ENCODE results near the gene ADGRG6. TPM values are rescaled to one million over a fixed set of nuclear protein-coding genes. Genes with fewer than 3 reads are reported as not detected.

The ADGRG6 gene
- total and polyA plus RNA-seq, 2 donors (not counting 1 experiment from before 2014, with no cell fraction given): 49.9 to 67.2 TPM

GRCh38 chr6:142470421-142470820 lies 168.6 kb downstream of the ADGRG6 start:
- Histone ChIP-seq H3K4me1 (ENCODE audit: control insufficient read depth, extremely low read depth, insufficient read depth, low read length) (no peaks in the 10 kb centered on the region), H3K9me3 (ENCODE audit: control insufficient read depth, insufficient read depth, low read depth, low read length) (no peaks in the 10 kb centered on the region), H3K4me2 (ENCODE audit: extremely low read depth, insufficient read depth, low read length) (no peak overlapping the region), H3K4me3 (replicated peaks in 1 of 4; ENCODE audit: control extremely low read depth in 1 of 4, insufficient read depth in 1 of 4, low read depth in 3 of 4, low read length in 4 of 4) (no peak overlapping the region), H3K36me3 (ENCODE audit: control insufficient read depth, insufficient read depth, low read length) (no peaks in the 10 kb centered on the region), H3K27ac (ENCODE audit: insufficient read depth, low read length) (no peak overlapping the region), H3K9ac (ENCODE audit: insufficient read depth, low read length) (no peak overlapping the region), H3K27me3 (ENCODE audit: control insufficient read depth, insufficient read depth, low read length) (no peaks in the 10 kb centered on the region), H2AFZ (ENCODE audit: low read length) (no peak overlapping the region), H4K20me1 (ENCODE audit: control insufficient read depth, extremely low read depth, insufficient read depth, low read length) (no peaks in the 10 kb centered on the region), H3K79me2 (ENCODE audit: control insufficient read depth, insufficient read depth, low read length) (no peaks in the 10 kb centered on the region)
- TF ChIP-seq EZH2 (IDR thresholded peaks at IDR 0.05; ENCODE audit: low read length, missing control alignments) (no peak), CTCF (conservative IDR thresholded peaks at IDR 0.05 in 1 of 2, IDR thresholded peaks at IDR 0.05 in 1 of 2; ENCODE audit: low read depth in 1 of 2, low read length in 2 of 2) (no peak)
- no peak for DNase-seq (ENCODE audit: low read depth in 2 of 2)

- Histone ChIP-seq H3K9me3 (ENCODE audit: control insufficient read depth, insufficient read depth, low read depth, low read length) (no peaks in the 10 kb centered on the region), H4K20me1 (ENCODE audit: control insufficient read depth, extremely low read depth, insufficient read depth, low read length) (no peaks in the 10 kb centered on the region), H3K9ac (ENCODE audit: insufficient read depth, low read length) (no peak overlapping the region), H3K27me3 (ENCODE audit: control insufficient read depth, insufficient read depth, low read length) (no peaks in the 10 kb centered on the region), H3K36me3 (ENCODE audit: control insufficient read depth, insufficient read depth, low read length) (no peaks in the 10 kb centered on the region), H2AFZ (ENCODE audit: low read length) (peak overlapping the region; percentile 37), H3K4me2 (ENCODE audit: extremely low read depth, insufficient read depth, low read length) (peak overlapping the region; percentile 56), H3K4me3 (replicated peaks in 1 of 4; ENCODE audit: control extremely low read depth in 1 of 4, insufficient read depth in 1 of 4, low read depth in 3 of 4, low read length in 4 of 4) (no peak overlapping the region), H3K27ac (ENCODE audit: insufficient read depth, low read length) (no peak overlapping the region), H3K79me2 (ENCODE audit: control insufficient read depth, insufficient read depth, low read length) (no peaks in the 10 kb centered on the region), H3K4me1 (ENCODE audit: control insufficient read depth, extremely low read depth, insufficient read depth, low read length) (no peaks in the 10 kb centered on the region)
- TF ChIP-seq EZH2 (IDR thresholded peaks at IDR 0.05; ENCODE audit: low read length, missing control alignments) (no peak), CTCF (conservative IDR thresholded peaks at IDR 0.05 in 1 of 2, IDR thresholded peaks at IDR 0.05 in 1 of 2; ENCODE audit: low read depth in 1 of 2, low read length in 2 of 2) (peak; percentile 37 to 58)
- peak; percentile 49 to 80 for DNase-seq (ENCODE audit: low read depth in 2 of 2)
Measured at GRCh38 chr6:142474531-142475289, 172.9 kb downstream of the ADGRG6 start.

GRCh38 chr6:142476452-142476851 lies 174.6 kb downstream of the ADGRG6 start:
- Histone ChIP-seq H3K4me2 (ENCODE audit: extremely low read depth, insufficient read depth, low read length) (no peak overlapping the region), H2AFZ (ENCODE audit: low read length) (peak overlapping the region; percentile 20), H3K9me3 (ENCODE audit: control insufficient read depth, insufficient read depth, low read depth, low read length) (no peaks in the 10 kb centered on the region), H3K27ac (ENCODE audit: insufficient read depth, low read length) (no peak overlapping the region), H4K20me1 (ENCODE audit: control insufficient read depth, extremely low read depth, insufficient read depth, low read length) (no peaks in the 10 kb centered on the region), H3K4me1 (ENCODE audit: control insufficient read depth, extremely low read depth, insufficient read depth, low read length) (no peaks in the 10 kb centered on the region), H3K4me3 (replicated peaks in 1 of 4; ENCODE audit: control extremely low read depth in 1 of 4, insufficient read depth in 1 of 4, low read depth in 3 of 4, low read length in 4 of 4) (no peak overlapping the region), H3K36me3 (ENCODE audit: control insufficient read depth, insufficient read depth, low read length) (no peaks in the 10 kb centered on the region), H3K79me2 (ENCODE audit: control insufficient read depth, insufficient read depth, low read length) (no peaks in the 10 kb centered on the region), H3K9ac (ENCODE audit: insufficient read depth, low read length) (no peak overlapping the region), H3K27me3 (ENCODE audit: control insufficient read depth, insufficient read depth, low read length) (no peaks in the 10 kb centered on the region)
- DNase-seq (ENCODE audit: low read depth in 2 of 2): no peak
- TF ChIP-seq EZH2 (IDR thresholded peaks at IDR 0.05; ENCODE audit: low read length, missing control alignments): no peak
- no peak for TF ChIP-seq CTCF (conservative IDR thresholded peaks at IDR 0.05 in 1 of 2, IDR thresholded peaks at IDR 0.05 in 1 of 2; ENCODE audit: low read depth in 1 of 2, low read length in 2 of 2)
